Measurements from ENCODE around the gene SORBS2. TPM values are rescaled to one million over a fixed set of nuclear protein-coding genes. Genes with fewer than 3 reads are reported as not detected.
A peak's percentile ranks its signal among the peaks of the same experiment; 100 is the strongest.

SORBS2 gene
- total RNA-seq, 1 experiment from 2014 or later: 0.34 TPM

GRCh38 chr4:185642907-185643306 lies 169.1 kb downstream of the SORBS2 start (continued):
- TF ChIP-seq ATF3 (IDR thresholded peaks at IDR 0.05): no peak

DNA sequence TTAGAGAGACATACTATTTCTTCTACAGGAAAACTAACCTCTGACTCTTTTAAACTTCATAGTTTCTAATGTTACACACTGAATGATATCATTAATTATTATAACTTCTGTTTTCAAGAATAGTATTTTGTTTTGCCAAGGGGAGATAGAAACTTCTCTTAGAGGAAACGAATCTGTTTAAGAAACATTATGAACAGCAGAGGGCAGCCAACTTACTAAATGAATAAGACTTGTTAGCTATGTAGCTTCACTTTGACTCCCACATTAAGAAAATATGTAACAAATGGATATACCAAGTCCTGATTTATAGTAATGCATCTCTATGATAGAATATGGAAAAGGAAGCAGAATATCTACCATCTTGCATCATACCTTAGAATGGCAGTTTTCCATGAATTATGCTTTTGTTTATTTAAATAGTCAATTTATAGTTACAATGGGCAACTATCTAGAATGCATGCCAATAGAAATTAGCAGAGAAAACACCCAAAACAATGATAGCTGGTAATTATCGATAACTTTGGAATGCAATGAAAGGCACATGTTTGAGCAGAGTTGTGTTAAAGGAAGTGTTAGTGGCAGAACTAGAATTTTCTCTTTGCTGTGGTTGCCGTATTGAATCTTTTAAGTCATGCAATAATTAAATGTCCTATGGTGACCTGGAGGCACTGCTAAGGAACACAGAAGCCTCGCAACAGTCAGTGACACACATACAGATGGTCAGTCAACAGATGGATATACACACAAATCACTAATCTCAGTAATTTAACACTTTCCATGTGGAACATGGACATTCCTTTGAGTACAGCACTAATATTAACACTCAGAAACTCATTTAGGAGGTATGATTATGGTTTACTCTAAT lies 171.0 kb downstream of the SORBS2 start:
- Histone ChIP-seq H3K36me3 (ENCODE audit: control insufficient read depth in 1 of 2, insufficient read depth in 2 of 2, low read length in 2 of 2) (no peaks in the 10 kb centered on the region), H3K27ac (ENCODE audit: low read depth, low read length) (no peak overlapping the region), H4K20me1 (ENCODE audit: insufficient read depth) (no peaks in the 10 kb centered on the region), H3K4me3 (replicated peaks in 1 of 2; ENCODE audit: low read depth in 1 of 2, low read length in 2 of 2) (no peak overlapping the region), H3K4me2 (ENCODE audit: low read length) (no peak overlapping the region), H3K4me1 (ENCODE audit: control insufficient read depth in 1 of 2, insufficient read depth in 2 of 2, low read length in 2 of 2) (no peaks in the 10 kb centered on the region), H3K9me2 (ENCODE audit: insufficient read depth) (no peaks in the 10 kb centered on the region), H3K9me3 (ENCODE audit: control insufficient read depth in 1 of 2, insufficient read depth in 1 of 2, low read depth in 1 of 2, low read length in 2 of 2) (no peaks in the 10 kb centered on the region), H3K9ac (ENCODE audit: low read length) (no peak overlapping the region), H2AFZ (ENCODE audit: low read depth, low read length, poor library complexity, severe bottlenecking) (no peak overlapping the region), H3K27me3 (ENCODE audit: insufficient read depth, low read length) (no peaks in the 10 kb centered on the region), H3K79me2 (ENCODE audit: insufficient read depth, low read length) (no peaks in the 10 kb centered on the region)
- DNase-seq (ENCODE audit: low read depth, low spot score) (peak; percentile 63), ATAC-seq (peak; percentile 78)
- ChIA-PET RAD21 (ENCODE audit: low non-redundant PET in 1 of 2, low total read pairs in 2 of 2, uncharacterized antibody in 2 of 2, unreplicated experiment in 2 of 2) (interaction anchor here (1.0 to 1.6 kb wide), 5 partner anchors 381 to 497 kb away, joined by 3 to 8 read pairs (median 4); no protein-coding TSS in a partner anchor), CTCF (interaction anchor here (0.5 to 2.9 kb wide), 18 partner anchors 10 to 1332 kb away, joined by 3 to 59 read pairs (median 4); no protein-coding TSS in a partner anchor), POLR2A (interaction anchor here (1.3 kb wide), 1 partner anchor 496 kb away, joined by 3 read pairs; no protein-coding TSS in a partner anchor)
- TF ChIP-seq RAD21 (IDR thresholded peaks at IDR 0.05; ENCODE audit: low read depth) (peak; percentile 66), TCF7L2 (IDR thresholded peaks at IDR 0.05; ENCODE audit: borderline replicate concordance, extremely low read depth, insufficient read depth, insufficient read length) (no peak), POLR2A (IDR thresholded peaks at IDR 0.05; ENCODE audit: borderline replicate concordance, extremely low read depth, insufficient read depth, insufficient read length) (no peak), SP1 (IDR thresholded peaks at IDR 0.05; ENCODE audit: low read depth) (0 out of 2 replicates have a peak, but pooled peaks have one; percentile 7), CTCF (IDR thresholded peaks at IDR 0.05 in 2 of 3, conservative IDR thresholded peaks at IDR 0.05 in 1 of 3; ENCODE audit: borderline replicate concordance in 1 of 3, insufficient read depth in 1 of 3, low read depth in 2 of 3, low read length in 2 of 3) (peak; percentile 32 to 57 (median 51); a peak in 4 of 6 replicates)
- intact Hi-C loops (cut with micrococcal nuclease): loop anchor here (1.0 to 5.0 kb wide), 3 partner anchors 381 to 496 kb away; no protein-coding TSS in a partner anchor
- BruUV-seq (replicated peaks): no TSS peak
